HepG2 (cell line): ENCODE data around the gene E2F1. TPM values are rescaled to one million over a fixed set of nuclear protein-coding genes. Genes with fewer than 3 reads are reported as not detected.

Experiments used
- DMAP1 ChIP-seq: IDR thresholded peaks from 2 replicates; pipeline ENCODE4 v1.6.1; 2016
- JARID2 ChIP-seq: sonication (generic); formaldehyde crosslinking; IDR thresholded peaks from 2 replicates; pipeline ENCODE4 v1.8.1; 2023; ENCODE audit warnings: missing genetic modification reagents, inconsistent platforms; ENCODE audit not compliant: insufficient replicate concordance
- KDM5A ChIP-seq: fragments of 200-600 bp; sonication (generic); IDR thresholded peaks from 2 replicates; pipeline ENCODE4 v1.7.0; 2018; ENCODE audit warnings: antibody characterized with exemption, mild to moderate bottlenecking, low read length, borderline replicate concordance
- NCOA5 ChIP-seq: sonication (generic); formaldehyde crosslinking; IDR thresholded peaks from 2 replicates; pipeline ENCODE4 v1.4.0; 2020; ENCODE audit warnings: missing genetic modification reagents
- SMARCC2 ChIP-seq: fragments of 450-650 bp; IDR thresholded peaks from 2 replicates; pipeline ENCODE4 v1.6.1; 2017; ENCODE audit warnings: antibody characterized with exemption, mild to moderate bottlenecking
- SMYD3 ChIP-seq: sonication (generic); formaldehyde crosslinking; IDR thresholded peaks from 2 replicates; pipeline ENCODE4 v1.8.1; 2023; ENCODE audit warnings: mild to moderate bottlenecking, missing genetic modification reagents
- SP140L ChIP-seq: sonication (generic); formaldehyde crosslinking; IDR thresholded peaks from 2 replicates; pipeline ENCODE4 v1.4.0; 2020; ENCODE audit warnings: missing genetic modification reagents, borderline replicate concordance
- YEATS2 ChIP-seq: sonication (generic); formaldehyde crosslinking; IDR thresholded peaks from 2 replicates; pipeline ENCODE4 v1.4.0; 2020; ENCODE audit warnings: missing genetic modification reagents, borderline replicate concordance
- ZNF777 ChIP-seq: sonication (generic); formaldehyde crosslinking; IDR thresholded peaks from 2 replicates; pipeline ENCODE4 v1.4.0; 2020; ENCODE audit warnings: missing genetic modification reagents
- polyA plus RNA-seq, 8 experiments: library from polyadenylated mRNA; depleted of rRNA in 3 of 8; stranded (reverse) in 7 of 8; unstranded in 1 of 8; fragments of >200 nt; fragmentation: Illumina TruSeq in 4 of 8; extraction: Trizol in 4 of 8; gene quantifications; 2 replicates each; pipeline versions ENCODE4 v1.2.1 to v1.2.3, GENCODE V29; 2011 to 2016; ENCODE audit warnings: low read depth in 4 of 8, missing spikeins in 1 of 8, mixed read lengths in 1 of 8; ENCODE audit not compliant: insufficient read depth in 1 of 8
- total RNA-seq, 5 experiments: library from RNA; depleted of rRNA; stranded (reverse); fragments of >200 nt; fragmentation: Illumina TruSeq; extraction: Trizol; gene quantifications; 2 replicates each; pipeline ENCODE4 v1.2.3, GENCODE V29; 2016; ENCODE audit warnings: low read depth in 1 of 5
- TF ChIP-seq, protein P1 (sequence below): sonication (generic); formaldehyde crosslinking; IDR thresholded peaks from 2 replicates; pipeline ENCODE4 v1.5.1; 2020; ENCODE audit warnings: mild to moderate bottlenecking, missing genetic modification reagents, borderline replicate concordance
- TF ChIP-seq, protein P2 (sequence below), 2 experiments: sonication (generic) in 1 of 2; formaldehyde crosslinking in 1 of 2; IDR thresholded peaks; 2 replicates each; pipeline versions ENCODE4 v1.4.0 to v1.6.1; 2016 to 2020; ENCODE audit warnings: borderline replicate concordance in 1 of 2, low read depth in 1 of 2, mild to moderate bottlenecking in 1 of 2, missing genetic modification reagents in 1 of 2
- TF ChIP-seq, protein P3 (sequence below): sonication (generic); formaldehyde crosslinking; IDR thresholded peaks from 2 replicates; pipeline ENCODE4 v1.4.0; 2020; ENCODE audit warnings: mild to moderate bottlenecking, missing genetic modification reagents

E2F1 gene
- total and polyA plus RNA-seq, 2 of the 13 experiments (the other 11 are each of a cell fraction or from before 2014, with no cell fraction given): 25.5 to 39.4 TPM

DNA sequence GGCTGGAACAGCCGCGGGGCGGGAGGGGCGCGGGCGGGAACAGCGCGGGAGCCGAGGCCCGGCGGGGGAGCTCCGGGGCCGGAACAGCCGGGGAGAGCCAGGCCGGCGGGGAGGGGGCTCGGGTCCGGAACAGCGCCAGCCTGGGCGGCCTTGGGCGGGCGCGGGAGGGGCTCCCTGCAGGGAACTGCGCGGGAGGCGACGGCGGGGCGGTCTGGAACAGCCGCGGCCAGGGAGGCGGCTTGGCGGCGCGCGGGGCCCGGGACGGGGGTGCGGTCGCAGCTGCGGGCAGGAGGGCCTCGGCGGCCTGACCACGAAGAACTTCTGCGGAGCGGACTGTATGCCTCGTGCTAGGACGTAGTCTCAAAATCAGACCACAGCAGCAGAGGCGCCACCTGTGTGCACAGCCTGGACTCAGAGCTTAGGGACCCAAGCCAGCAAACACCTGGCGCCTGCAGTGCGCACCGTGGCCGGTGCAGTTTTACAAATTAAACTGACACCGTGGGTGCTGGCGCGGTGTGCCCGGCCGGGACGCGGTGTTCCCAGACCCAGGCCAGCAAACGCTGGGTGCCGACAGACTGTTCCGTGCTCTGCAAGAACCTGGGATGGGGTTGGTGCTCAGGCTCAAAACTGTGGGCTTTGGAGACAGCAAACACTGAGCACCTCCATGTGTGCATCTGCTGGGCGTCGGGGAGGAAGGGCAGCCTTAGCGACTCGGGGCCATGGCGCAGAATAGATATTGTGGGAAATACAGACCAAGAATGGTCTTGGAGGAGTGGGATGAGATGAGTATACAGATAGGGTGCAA, 46.2 kb upstream of the E2F1 start (continued):
- TF ChIP-seq, protein P1, sequence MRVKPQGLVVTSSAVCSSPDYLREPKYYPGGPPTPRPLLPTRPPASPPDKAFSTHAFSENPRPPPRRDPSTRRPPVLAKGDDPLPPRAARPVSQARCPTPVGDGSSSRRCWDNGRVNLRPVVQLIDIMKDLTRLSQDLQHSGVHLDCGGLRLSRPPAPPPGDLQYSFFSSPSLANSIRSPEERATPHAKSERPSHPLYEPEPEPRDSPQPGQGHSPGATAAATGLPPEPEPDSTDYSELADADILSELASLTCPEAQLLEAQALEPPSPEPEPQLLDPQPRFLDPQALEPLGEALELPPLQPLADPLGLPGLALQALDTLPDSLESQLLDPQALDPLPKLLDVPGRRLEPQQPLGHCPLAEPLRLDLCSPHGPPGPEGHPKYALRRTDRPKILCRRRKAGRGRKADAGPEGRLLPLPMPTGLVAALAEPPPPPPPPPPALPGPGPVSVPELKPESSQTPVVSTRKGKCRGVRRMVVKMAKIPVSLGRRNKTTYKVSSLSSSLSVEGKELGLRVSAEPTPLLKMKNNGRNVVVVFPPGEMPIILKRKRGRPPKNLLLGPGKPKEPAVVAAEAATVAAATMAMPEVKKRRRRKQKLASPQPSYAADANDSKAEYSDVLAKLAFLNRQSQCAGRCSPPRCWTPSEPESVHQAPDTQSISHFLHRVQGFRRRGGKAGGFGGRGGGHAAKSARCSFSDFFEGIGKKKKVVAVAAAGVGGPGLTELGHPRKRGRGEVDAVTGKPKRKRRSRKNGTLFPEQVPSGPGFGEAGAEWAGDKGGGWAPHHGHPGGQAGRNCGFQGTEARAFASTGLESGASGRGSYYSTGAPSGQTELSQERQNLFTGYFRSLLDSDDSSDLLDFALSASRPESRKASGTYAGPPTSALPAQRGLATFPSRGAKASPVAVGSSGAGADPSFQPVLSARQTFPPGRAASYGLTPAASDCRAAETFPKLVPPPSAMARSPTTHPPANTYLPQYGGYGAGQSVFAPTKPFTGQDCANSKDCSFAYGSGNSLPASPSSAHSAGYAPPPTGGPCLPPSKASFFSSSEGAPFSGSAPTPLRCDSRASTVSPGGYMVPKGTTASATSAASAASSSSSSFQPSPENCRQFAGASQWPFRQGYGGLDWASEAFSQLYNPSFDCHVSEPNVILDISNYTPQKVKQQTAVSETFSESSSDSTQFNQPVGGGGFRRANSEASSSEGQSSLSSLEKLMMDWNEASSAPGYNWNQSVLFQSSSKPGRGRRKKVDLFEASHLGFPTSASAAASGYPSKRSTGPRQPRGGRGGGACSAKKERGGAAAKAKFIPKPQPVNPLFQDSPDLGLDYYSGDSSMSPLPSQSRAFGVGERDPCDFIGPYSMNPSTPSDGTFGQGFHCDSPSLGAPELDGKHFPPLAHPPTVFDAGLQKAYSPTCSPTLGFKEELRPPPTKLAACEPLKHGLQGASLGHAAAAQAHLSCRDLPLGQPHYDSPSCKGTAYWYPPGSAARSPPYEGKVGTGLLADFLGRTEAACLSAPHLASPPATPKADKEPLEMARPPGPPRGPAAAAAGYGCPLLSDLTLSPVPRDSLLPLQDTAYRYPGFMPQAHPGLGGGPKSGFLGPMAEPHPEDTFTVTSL: 0 out of 2 replicates have a peak, but pooled peaks have one; percentile 0
- TF ChIP-seq, protein P2, sequence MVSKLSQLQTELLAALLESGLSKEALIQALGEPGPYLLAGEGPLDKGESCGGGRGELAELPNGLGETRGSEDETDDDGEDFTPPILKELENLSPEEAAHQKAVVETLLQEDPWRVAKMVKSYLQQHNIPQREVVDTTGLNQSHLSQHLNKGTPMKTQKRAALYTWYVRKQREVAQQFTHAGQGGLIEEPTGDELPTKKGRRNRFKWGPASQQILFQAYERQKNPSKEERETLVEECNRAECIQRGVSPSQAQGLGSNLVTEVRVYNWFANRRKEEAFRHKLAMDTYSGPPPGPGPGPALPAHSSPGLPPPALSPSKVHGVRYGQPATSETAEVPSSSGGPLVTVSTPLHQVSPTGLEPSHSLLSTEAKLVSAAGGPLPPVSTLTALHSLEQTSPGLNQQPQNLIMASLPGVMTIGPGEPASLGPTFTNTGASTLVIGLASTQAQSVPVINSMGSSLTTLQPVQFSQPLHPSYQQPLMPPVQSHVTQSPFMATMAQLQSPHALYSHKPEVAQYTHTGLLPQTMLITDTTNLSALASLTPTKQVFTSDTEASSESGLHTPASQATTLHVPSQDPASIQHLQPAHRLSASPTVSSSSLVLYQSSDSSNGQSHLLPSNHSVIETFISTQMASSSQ (IDR thresholded peaks at IDR 0.05; ENCODE audit: low read depth): 0 out of 2 replicates have a peak, but pooled peaks have one; percentile 13
- TF ChIP-seq, protein P2 (CRISPR knock-in tag; IDR thresholded peaks at IDR 0.05; ENCODE audit: borderline replicate concordance): peak; percentile 73; the same call in 1 of the 2 replicates
- TF ChIP-seq SMARCC2 (no peak), SP140L (peak; percentile 0; the same call in 1 of the 2 replicates), ZNF777 (CRISPR knock-in tag) (peak; percentile 90), KDM5A (peak; percentile 96), YEATS2 (CRISPR knock-in tag) (peak; percentile 11; the same call in 1 of the 2 replicates), NCOA5 (no peak), JARID2 (no peak), SMYD3 (CRISPR knock-in tag) (peak; percentile 56; the same call in 1 of the 2 replicates), DMAP1 (CRISPR knock-in tag) (peak; percentile 64; the same call in 1 of the 2 replicates)
- TF ChIP-seq, protein P3, sequence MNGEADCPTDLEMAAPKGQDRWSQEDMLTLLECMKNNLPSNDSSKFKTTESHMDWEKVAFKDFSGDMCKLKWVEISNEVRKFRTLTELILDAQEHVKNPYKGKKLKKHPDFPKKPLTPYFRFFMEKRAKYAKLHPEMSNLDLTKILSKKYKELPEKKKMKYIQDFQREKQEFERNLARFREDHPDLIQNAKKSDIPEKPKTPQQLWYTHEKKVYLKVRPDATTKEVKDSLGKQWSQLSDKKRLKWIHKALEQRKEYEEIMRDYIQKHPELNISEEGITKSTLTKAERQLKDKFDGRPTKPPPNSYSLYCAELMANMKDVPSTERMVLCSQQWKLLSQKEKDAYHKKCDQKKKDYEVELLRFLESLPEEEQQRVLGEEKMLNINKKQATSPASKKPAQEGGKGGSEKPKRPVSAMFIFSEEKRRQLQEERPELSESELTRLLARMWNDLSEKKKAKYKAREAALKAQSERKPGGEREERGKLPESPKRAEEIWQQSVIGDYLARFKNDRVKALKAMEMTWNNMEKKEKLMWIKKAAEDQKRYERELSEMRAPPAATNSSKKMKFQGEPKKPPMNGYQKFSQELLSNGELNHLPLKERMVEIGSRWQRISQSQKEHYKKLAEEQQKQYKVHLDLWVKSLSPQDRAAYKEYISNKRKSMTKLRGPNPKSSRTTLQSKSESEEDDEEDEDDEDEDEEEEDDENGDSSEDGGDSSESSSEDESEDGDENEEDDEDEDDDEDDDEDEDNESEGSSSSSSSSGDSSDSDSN (CRISPR knock-in tag): peak; percentile 93
